NCI-H82 (cell line): ENCODE results near the gene ATXN1.
"Not testable (repeated sequence)": the region's sequence is repeated elsewhere in the genome, so short reads cannot be mapped to it uniquely, and the experiment has no call there.

ENCODE experiments used
- DNase-seq: peaks from one replicate; lab custom pipeline; 2025; lab: John Stamatoyannopoulos, UW

The ATXN1 gene

GRCh38 chr6:16570946-16571345 is 190.3 kb downstream of the ATXN1 start:
- no peak for DNase-seq

- DNase-seq = no peak
Measured at GRCh38 chr6:16570221-16570553, 191.1 kb downstream of the ATXN1 start.

- DNase-seq = no peak
Measured at GRCh38 chr6:16568128-16568527, 193.1 kb downstream of the ATXN1 start.

DNA sequence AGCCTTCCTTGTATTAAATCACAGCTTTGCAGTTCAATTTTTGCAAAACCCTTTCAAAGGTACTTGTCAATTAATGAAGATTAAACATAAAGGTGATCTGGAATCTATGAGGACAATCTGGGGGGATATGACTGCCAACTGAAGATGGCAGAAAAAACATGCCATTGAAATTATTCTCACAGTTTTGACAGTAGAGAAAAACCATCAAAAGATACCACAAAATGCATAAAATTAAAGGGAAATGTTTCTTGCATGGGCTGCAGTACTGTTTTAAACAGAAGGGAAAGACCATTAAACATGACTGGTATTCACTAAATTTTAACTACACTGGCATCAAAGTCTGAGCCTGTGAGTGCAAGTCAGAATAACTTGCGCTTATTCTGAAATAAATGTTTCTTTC is 194.2 kb downstream of the ATXN1 start:
- no peak for DNase-seq

GRCh38 chr6:16564436-16564835 is 196.8 kb downstream of the ATXN1 start:
- DNase-seq = no peak

DNA sequence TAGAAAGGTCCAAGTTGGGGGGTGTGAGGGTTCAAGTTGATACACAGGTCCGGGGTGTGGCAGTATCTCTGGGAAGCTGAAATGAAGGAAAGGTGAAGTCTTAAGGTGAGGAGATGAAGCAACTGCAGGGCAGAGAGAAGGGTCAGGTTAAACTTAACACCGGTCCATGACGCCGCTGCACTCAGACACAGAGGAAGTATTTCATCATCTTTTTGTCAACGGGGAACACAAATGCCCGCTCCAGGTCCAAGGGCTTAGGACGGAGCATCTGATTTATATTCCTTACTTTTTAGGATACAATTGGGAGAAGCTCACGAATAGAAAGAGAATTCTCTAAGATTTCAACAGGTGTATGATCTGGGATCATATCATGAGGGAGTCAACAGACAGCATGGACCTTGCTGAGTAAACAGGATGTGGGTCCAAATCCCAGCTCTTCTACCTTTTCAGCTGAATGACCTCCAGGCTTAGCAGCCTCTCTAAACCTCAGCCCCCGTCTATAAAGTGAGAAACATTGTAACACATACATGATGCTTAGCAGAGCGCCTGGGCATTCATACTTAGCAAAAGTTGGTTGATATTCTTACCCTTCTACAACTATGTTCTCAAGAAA is 197.5 kb downstream of the ATXN1 start:
- DNase-seq = no peak

GRCh38 chr6:16562498-16562897 is 198.8 kb downstream of the ATXN1 start:
- no peak for DNase-seq

- DNase-seq = no peak
Measured at GRCh38 chr6:16559071-16559470, 202.2 kb downstream of the ATXN1 start.

GRCh38 chr6:16555550-16555949 is 205.7 kb downstream of the ATXN1 start:
- DNase-seq = no peak

DNA sequence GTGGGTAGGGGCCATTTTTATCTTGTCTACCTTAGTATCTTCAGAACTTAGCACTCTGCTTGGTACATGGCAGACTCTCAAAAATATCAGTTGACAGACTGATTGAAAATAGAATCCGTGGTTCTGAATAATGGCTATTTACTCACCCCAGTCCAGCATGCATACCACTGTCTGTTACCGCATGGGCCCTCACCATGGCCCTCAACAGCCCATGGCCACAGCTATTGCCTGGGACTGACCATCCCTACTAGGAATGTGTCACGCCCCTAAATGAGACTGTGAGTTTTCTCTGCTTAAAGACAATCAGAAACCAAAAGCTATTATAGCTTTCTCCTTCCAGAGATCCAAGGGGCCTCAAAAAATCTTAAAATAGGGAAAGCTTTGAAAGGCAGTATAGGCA is 207.7 kb downstream of the ATXN1 start:
- DNase-seq = no peak

DNA sequence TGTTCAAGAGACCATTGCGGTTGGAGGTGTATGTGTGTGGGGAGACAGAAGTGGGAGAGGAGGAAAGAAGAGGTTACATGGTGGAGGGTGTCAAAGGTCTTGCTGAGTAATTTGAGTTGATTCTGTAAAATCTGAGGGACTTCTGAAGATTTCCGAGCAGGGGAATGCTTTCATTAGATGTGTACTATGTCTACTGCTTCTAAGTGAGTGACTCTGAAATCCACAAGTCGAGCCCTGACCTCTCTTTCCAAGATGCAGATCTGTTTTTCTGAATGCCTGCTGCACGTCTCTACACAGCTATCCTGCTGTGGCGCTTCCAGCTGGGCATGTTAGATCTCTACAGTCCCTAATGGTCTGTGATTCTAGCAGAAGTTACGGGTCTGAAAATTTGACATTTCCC is 209.8 kb downstream of the ATXN1 start:
- DNase-seq = no peak

- DNase-seq = no peak
Measured at GRCh38 chr6:16548121-16548520, 213.1 kb downstream of the ATXN1 start.

GRCh38 chr6:16547587-16547986 is 213.7 kb downstream of the ATXN1 start:
- no peak for DNase-seq

- no peak for DNase-seq
Measured at GRCh38 chr6:16546861-16547260, 214.4 kb downstream of the ATXN1 start.

- no peak for DNase-seq
Measured at GRCh38 chr6:16545382-16545781, 215.9 kb downstream of the ATXN1 start.

DNA sequence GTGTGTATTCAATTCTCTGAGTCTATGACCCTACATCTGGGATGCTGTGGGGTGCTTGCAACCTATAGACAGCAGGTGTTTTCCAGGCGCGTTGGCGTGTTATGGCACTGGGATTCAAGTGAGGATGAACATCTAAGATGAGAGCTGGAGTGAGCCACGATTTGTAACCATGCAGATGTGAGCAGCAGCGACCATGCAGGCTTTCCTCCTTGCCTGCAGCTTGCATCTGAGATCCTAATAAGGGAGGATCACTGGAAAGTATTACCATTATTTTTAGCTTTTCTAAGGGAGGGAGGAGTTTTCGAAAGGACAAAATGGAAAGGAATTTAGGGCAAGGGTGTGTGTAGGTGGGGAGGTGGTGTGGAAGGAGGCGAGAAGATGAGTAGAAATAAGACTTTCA is 216.7 kb downstream of the ATXN1 start:
- no peak for DNase-seq

DNA sequence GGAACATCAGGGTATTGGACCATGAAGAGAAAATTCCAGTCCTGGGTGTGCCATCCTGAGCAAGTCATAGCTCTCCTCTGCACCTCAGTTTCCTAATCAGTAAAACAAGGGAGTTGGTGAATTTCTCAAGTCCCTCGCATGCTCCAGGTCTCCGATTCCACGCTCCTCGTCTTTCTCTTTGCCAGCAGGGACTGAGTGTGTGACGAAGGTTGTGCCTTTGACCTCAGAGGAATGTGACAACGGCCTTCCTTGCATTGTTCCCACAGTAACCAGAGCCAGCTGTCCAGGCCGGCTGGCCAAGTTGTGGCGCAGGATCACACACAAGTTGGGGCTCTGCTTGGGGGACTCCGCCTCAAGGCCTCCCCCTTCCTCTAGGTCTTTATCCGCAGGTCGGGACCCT is 217.3 kb downstream of the ATXN1 start:
- no peak for DNase-seq

DNA sequence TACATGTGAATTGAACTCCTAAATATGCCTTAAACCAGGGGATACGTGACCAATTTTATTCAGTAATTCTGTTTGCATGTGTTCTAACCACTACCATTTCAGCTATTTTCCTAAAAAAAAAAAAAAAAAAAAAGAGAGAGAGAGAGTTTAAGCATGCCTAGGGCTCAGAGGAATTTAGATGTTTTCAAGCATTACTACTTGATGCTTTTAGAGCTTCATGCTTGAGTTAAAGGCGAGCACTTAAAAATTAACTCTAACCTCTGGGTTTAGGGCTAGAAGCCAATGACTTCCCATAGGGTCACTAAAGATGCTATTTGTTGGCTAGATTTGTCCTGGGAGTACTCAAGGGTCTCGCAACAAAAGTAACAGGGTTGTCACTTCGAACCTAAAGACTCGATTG is 217.7 kb downstream of the ATXN1 start:
- DNase-seq = no peak

DNA sequence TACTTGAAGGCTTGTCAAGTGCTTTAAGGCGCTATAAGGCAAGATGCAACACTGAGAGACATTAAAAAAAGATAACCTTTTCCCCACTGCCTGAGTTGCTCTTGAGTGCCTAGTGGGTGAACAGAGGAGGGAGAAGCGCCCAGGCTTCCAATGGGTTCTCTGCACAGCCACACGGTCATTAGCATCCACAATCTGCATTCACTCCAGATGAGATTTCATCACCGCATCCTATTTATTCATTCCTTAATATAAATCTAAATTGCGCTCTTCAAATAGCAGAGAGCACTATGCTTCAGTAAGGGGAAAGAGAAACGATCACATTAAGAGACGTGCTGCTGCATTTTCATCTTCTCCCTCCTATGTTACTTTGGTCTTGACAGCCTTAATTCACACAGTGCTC is 219.2 kb downstream of the ATXN1 start:
- DNase-seq = no peak

GRCh38 chr6:16540804-16541752 is 220.2 kb downstream of the ATXN1 start:
- DNase-seq = no peak

GRCh38 chr6:16540383-16540782 is 220.9 kb downstream of the ATXN1 start:
- not testable (repeated sequence) for DNase-seq

DNA sequence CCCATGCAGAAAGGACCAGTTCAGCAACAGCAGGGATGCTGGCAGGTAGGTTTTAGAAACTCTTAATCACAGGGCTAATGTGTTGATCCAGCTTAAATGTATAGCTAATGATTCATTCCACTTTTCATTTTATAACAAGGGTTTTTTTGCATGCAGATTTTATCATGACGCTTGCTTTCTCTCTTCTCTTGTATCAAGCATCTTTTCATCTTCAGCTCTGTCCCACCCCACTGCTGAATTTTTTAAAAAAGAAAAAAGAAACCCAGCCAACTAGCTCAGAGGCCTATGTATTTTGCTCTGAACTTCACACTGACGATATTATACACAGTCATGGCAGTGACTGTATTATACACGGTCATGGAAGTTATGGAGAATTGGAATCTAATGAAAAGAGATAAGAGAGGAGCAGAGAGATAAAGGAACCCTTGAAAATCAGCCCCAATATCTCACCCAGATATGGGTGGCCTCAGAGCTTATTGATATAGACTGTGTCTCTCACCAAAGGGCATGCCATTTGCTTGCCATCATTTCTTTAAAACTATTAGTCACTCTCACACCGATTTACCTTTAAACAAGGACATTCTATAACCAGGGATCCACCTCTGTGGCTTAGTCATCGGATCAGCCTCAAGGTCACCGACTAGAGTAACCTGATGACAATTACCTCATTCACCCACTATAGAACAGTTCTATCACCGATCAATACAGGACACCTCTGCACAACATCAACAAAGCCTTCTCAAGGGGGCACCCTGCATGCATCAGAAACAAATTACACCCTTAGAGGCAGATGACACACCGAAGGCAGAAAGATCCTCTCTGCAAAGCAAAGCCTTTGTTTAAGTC is 222.0 kb downstream of the ATXN1 start:
- DNase-seq = no peak

DNA sequence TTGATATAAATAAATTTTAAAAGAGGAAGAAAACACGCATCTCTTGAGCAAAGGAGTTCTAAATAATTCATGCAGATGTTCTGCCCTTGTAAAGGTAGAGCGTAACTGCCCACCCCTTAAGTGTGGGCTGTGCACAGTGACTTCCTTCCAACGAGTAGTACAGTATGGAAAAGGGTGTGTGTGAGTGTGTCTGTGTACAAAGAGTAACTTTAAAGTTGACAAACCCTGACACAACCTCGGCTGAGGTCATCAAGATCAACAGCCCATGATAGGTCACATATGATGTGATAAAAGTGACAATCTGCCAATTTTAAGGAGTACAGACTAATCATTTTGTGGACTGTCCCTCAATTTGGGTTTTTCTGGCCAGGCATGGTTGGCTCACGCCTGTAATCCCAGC is 225.7 kb downstream of the ATXN1 start:
- DNase-seq = no peak
